Mesenchymal stem cell (in vitro differentiated cells and primary cell): ENCODE measurements around the gene CTSZ.
A peak's percentile ranks its signal among the peaks of the same experiment; 100 is the strongest.

Source experiments
- DNase-seq: peaks from one replicate; pipeline ENCODE4 v3.0.0-alpha.2; 2013
- H2AFZ ChIP-seq: one replicate; pipeline ENCODE4 v1.6.1; 2013; ENCODE audit warnings: low read depth, mild to moderate bottlenecking, control low read depth, inconsistent platforms, low read length, moderate library complexity
- H2AK5ac ChIP-seq: 2 replicates; pipeline ENCODE4 v1.6.1; 2013; ENCODE audit warnings: low read length, moderate library complexity, mild to moderate bottlenecking, inconsistent platforms; ENCODE audit not compliant: severe bottlenecking
- H2BK120ac ChIP-seq: one replicate; pipeline ENCODE4 v1.6.1; 2013; ENCODE audit warnings: low read depth, mild to moderate bottlenecking, inconsistent platforms, low read length, moderate library complexity
- H2BK12ac ChIP-seq, 2 experiments: one replicate each; pipeline ENCODE4 v1.6.1; 2013; ENCODE audit warnings: inconsistent platforms in 2 of 2, low read length in 2 of 2, mild to moderate bottlenecking in 2 of 2, moderate library complexity in 2 of 2, control low read depth in 1 of 2
- H2BK15ac ChIP-seq: one replicate; pipeline ENCODE4 v1.6.1; 2013; ENCODE audit warnings: mild to moderate bottlenecking, low read depth, inconsistent platforms; ENCODE audit not compliant: poor library complexity, severe bottlenecking
- H2BK5ac ChIP-seq: 2 replicates; pipeline ENCODE4 v1.6.1; 2013; ENCODE audit warnings: low read depth, mild to moderate bottlenecking, low read length, control low read depth, inconsistent platforms; ENCODE audit not compliant: poor library complexity, severe bottlenecking
- H3K14ac ChIP-seq, 2 experiments: one replicate each; pipeline ENCODE4 v1.6.1; 2013; ENCODE audit warnings: inconsistent platforms in 2 of 2, low read length in 2 of 2, control low read depth in 1 of 2, mild to moderate bottlenecking in 1 of 2, moderate library complexity in 1 of 2
- H3K18ac ChIP-seq, 2 experiments: one replicate each; pipeline ENCODE4 v1.6.1; 2013; ENCODE audit warnings: inconsistent platforms in 2 of 2, low read length in 2 of 2, control low read depth in 1 of 2, low read depth in 1 of 2, mild to moderate bottlenecking in 1 of 2
- H3K23ac ChIP-seq, 2 experiments: one replicate each; pipeline ENCODE4 v1.6.1; 2013; ENCODE audit warnings: inconsistent platforms in 2 of 2, low read length in 2 of 2, mild to moderate bottlenecking in 2 of 2, moderate library complexity in 2 of 2, control low read depth in 1 of 2
- H3K27ac ChIP-seq: 2 replicates; pipeline ENCODE4 v1.5.1; 2013; ENCODE audit warnings: mild to moderate bottlenecking, moderate library complexity, low read length, control low read depth, inconsistent platforms; ENCODE audit not compliant: poor library complexity, severe bottlenecking
- H3K27me3 ChIP-seq, 2 experiments: 2 replicates each; pipeline versions ENCODE4 v1.6.1 to v1.7.0; 2013; ENCODE audit warnings: low read length in 2 of 2, mild to moderate bottlenecking in 2 of 2, moderate library complexity in 2 of 2, control low read depth in 1 of 2, inconsistent platforms in 1 of 2; ENCODE audit not compliant: control insufficient read depth in 1 of 2, insufficient read depth in 1 of 2
- H3K36me3 ChIP-seq, 2 experiments: 2 replicates each; pipeline versions ENCODE4 v1.6.1 to v1.7.0; 2013; ENCODE audit warnings: low read length in 2 of 2, control low read depth in 1 of 2, inconsistent platforms in 1 of 2, low read depth in 1 of 2, mild to moderate bottlenecking in 1 of 2; ENCODE audit not compliant: insufficient read depth in 2 of 2, control insufficient read depth in 1 of 2
- H3K4ac ChIP-seq, 2 experiments: one replicate each; pipeline ENCODE4 v1.6.1; 2013; ENCODE audit warnings: inconsistent platforms in 2 of 2, low read length in 2 of 2, mild to moderate bottlenecking in 2 of 2, moderate library complexity in 2 of 2, control low read depth in 1 of 2, low read depth in 1 of 2
- H3K4me1 ChIP-seq: 2 replicates; pipeline ENCODE4 v1.6.1; 2013; ENCODE audit warnings: low read depth, low read length, control low read depth; ENCODE audit not compliant: control insufficient read depth, insufficient read depth
- H3K4me2 ChIP-seq: 2 replicates; pipeline ENCODE4 v1.6.1; 2013; ENCODE audit warnings: low read length, mild to moderate bottlenecking, inconsistent platforms; ENCODE audit not compliant: poor library complexity, severe bottlenecking
- H3K4me3 ChIP-seq, 2 experiments: 2 replicates each; pipeline versions ENCODE4 v1.5.1 to v1.7.0; 2013; ENCODE audit warnings: low read length in 2 of 2, mild to moderate bottlenecking in 2 of 2, control low read depth in 1 of 2, low read depth in 1 of 2; ENCODE audit not compliant: insufficient read depth in 1 of 2
- H3K79me1 ChIP-seq: replicated peaks from 2 replicates; pipeline ENCODE4 v1.6.1; 2013; ENCODE audit warnings: mild to moderate bottlenecking, control low read depth, low read length, inconsistent platforms; ENCODE audit not compliant: poor library complexity, severe bottlenecking
- H3K9ac ChIP-seq: 2 replicates; pipeline ENCODE4 v1.7.0; 2013; ENCODE audit warnings: mild to moderate bottlenecking, low read length, moderate library complexity
- H3K9me3 ChIP-seq: 2 replicates; pipeline ENCODE4 v1.7.0; 2013; ENCODE audit warnings: mild to moderate bottlenecking, low read length; ENCODE audit not compliant: control insufficient read depth
- H4K8ac ChIP-seq: one replicate; pipeline ENCODE4 v1.6.1; 2013; ENCODE audit warnings: inconsistent platforms, mild to moderate bottlenecking, low read length, moderate library complexity
- H4K91ac ChIP-seq: one replicate; pipeline ENCODE4 v1.6.1; 2013; ENCODE audit warnings: mild to moderate bottlenecking, low read length, inconsistent platforms
- WGBS: methylation state at CpG from one replicate; pipeline ENCODE4 v1.1.7; 2013; ENCODE audit warnings: mixed read lengths; 5-methylcytosine and 5-hydroxymethylcytosine counted together

CTSZ gene

GRCh38 chr20:58978351-58979190, 28.5 kb downstream of the CTSZ start:
- peaks cover 8% of the 10 kb centered on the region for H3K4me1 ChIP-seq

GRCh38 chr20:58976061-58976730, 30.9 kb downstream of the CTSZ start:
- peak; percentile 5 for DNase-seq
- WGBS: 90% methylated on average over 2 of the region's 3 CpGs

More at GRCh38 chr20:58978351-58979190, 28.5 kb downstream of the CTSZ start:
- Histone ChIP-seq H2BK5ac (no peak overlapping the region), H2AFZ (no peak overlapping the region), H3K4ac (no peak overlapping the region), H4K8ac (no peak overlapping the region), H3K18ac (no peak overlapping the region), H4K91ac (no peak overlapping the region), H2AK5ac (no peak overlapping the region), H2BK120ac (no peak overlapping the region), H3K27ac (no peak overlapping the region), H2BK12ac (no peak overlapping the region), H3K36me3 (no peaks in the 10 kb centered on the region), H3K14ac (no peak overlapping the region), H3K23ac (no peak overlapping the region), H3K27me3 (no peaks in the 10 kb centered on the region), H2BK15ac (no peak overlapping the region), H3K9me3 (peaks cover 21% of the 10 kb centered on the region), H3K4me2 (no peak overlapping the region), H3K79me1 (no peaks in the 10 kb centered on the region), H3K9ac (no peak overlapping the region), H3K4me3 (no peak overlapping the region)
- WGBS: 59% methylated on average over 6 of the region's 6 CpGs
- DNase-seq: no peak

GRCh38 chr20:58975353-58975752, 31.7 kb downstream of the CTSZ start:
- Histone ChIP-seq H3K4me3 (no peak overlapping the region), H2BK12ac (no peak overlapping the region), H3K14ac (no peak overlapping the region), H3K27me3 (no peaks in the 10 kb centered on the region), H4K8ac (no peak overlapping the region), H3K27ac (no peak overlapping the region), H3K23ac (no peak overlapping the region), H3K79me1 (no peaks in the 10 kb centered on the region), H3K36me3 (no peaks in the 10 kb centered on the region), H2AK5ac (no peak overlapping the region), H2BK5ac (no peak overlapping the region), H3K9ac (no peak overlapping the region), H3K4me2 (no peak overlapping the region), H2BK15ac (no peak overlapping the region), H4K91ac (no peak overlapping the region), H2BK120ac (no peak overlapping the region), H2AFZ (no peak overlapping the region), H3K4me1 (no peaks in the 10 kb centered on the region), H3K18ac (no peak overlapping the region), H3K4ac (no peak overlapping the region), H3K9me3 (peaks cover 28% of the 10 kb centered on the region)
- no peak for DNase-seq
- WGBS: 74% methylated on average over 1 of the region's 1 CpG

More at GRCh38 chr20:58976061-58976730, 30.9 kb downstream of the CTSZ start:
- no peak overlapping the region for H3K18ac ChIP-seq
- peaks cover 28% of the 10 kb centered on the region for H3K9me3 ChIP-seq
- H4K8ac ChIP-seq: no peak overlapping the region
- no peaks in the 10 kb centered on the region for H3K4me1 ChIP-seq
- no peak overlapping the region for H3K4me3 ChIP-seq
- H2BK120ac ChIP-seq: no peak overlapping the region
- H3K23ac ChIP-seq: no peak overlapping the region
- no peaks in the 10 kb centered on the region for H3K27me3 ChIP-seq
- H2AK5ac ChIP-seq: no peak overlapping the region
- H4K91ac ChIP-seq: no peak overlapping the region
- no peak overlapping the region for H2BK5ac ChIP-seq
- no peak overlapping the region for H2BK12ac ChIP-seq
- no peak overlapping the region for H2AFZ ChIP-seq
- no peak overlapping the region for H3K4ac ChIP-seq
- no peak overlapping the region for H3K9ac ChIP-seq
- H2BK15ac ChIP-seq: no peak overlapping the region
- H3K79me1 ChIP-seq: no peaks in the 10 kb centered on the region
- H3K14ac ChIP-seq: no peak overlapping the region
- H3K36me3 ChIP-seq: no peaks in the 10 kb centered on the region
- H3K4me2 ChIP-seq: no peak overlapping the region
- H3K27ac ChIP-seq: no peak overlapping the region

GRCh38 chr20:58973866-58974265, 33.2 kb downstream of the CTSZ start:
- H3K4me2 ChIP-seq: no peak overlapping the region
- no peak overlapping the region for H2BK120ac ChIP-seq
- H3K4ac ChIP-seq: no peak overlapping the region
- H2BK5ac ChIP-seq: no peak overlapping the region
- no peak overlapping the region for H2AFZ ChIP-seq
- no peaks in the 10 kb centered on the region for H3K79me1 ChIP-seq
- 77% methylated on average over 3 of the region's 3 CpGs for WGBS
- no peaks in the 10 kb centered on the region for H3K4me1 ChIP-seq
- H3K9ac ChIP-seq: no peak overlapping the region
- no peak overlapping the region for H4K91ac ChIP-seq
- no peak overlapping the region for H2BK15ac ChIP-seq
- H3K14ac ChIP-seq: no peak overlapping the region
- no peak overlapping the region for H4K8ac ChIP-seq
- no peak overlapping the region for H3K23ac ChIP-seq
- no peak overlapping the region for H3K27ac ChIP-seq
- no peak overlapping the region for H2AK5ac ChIP-seq
- H3K18ac ChIP-seq: no peak overlapping the region
- DNase-seq: no peak
- H3K36me3 ChIP-seq: no peaks in the 10 kb centered on the region
- H3K27me3 ChIP-seq: no peaks in the 10 kb centered on the region
- peaks cover 40% of the 10 kb centered on the region for H3K9me3 ChIP-seq
- no peak overlapping the region for H2BK12ac ChIP-seq
- no peak overlapping the region for H3K4me3 ChIP-seq
